ENCODE results near the gene MMP17. TPM values are rescaled to one million over a fixed set of nuclear protein-coding genes. Genes with fewer than 3 reads are reported as not detected.

MMP17 gene
- polyA plus RNA-seq, 1 donor (not counting 4 experiments of a cell fraction or from before 2014, with no cell fraction given): 2.3 TPM

- H3K36me3 ChIP-seq (ENCODE audit: control insufficient read depth in 2 of 2, extremely low read depth in 1 of 2, insufficient read depth in 2 of 2, low read length in 2 of 2): no peaks in the 10 kb centered on the region
- peak overlapping the region; percentile 27 for H3K4me2 ChIP-seq (ENCODE audit: control insufficient read depth, extremely low read depth, insufficient read depth, low read depth, low read length)
- peaks cover 20% of the 10 kb centered on the region for H3K4me1 ChIP-seq (ENCODE audit: control insufficient read depth, extremely low read depth, insufficient read depth, low read length)
- H3K9ac ChIP-seq (ENCODE audit: control insufficient read depth, extremely low read depth, insufficient read depth, low read length): no peak overlapping the region
- DNase-seq (ENCODE audit: low read depth, low spot score) (no peak), FAIRE-seq (no peak)
- no peak overlapping the region for H3K4me3 ChIP-seq (ENCODE audit: control insufficient read depth in 2 of 3, extremely low read depth in 1 of 3, insufficient read depth in 2 of 3, low read depth in 1 of 3, low read length in 3 of 3)
- TF ChIP-seq CTCF (optimal IDR thresholded peaks at IDR 0.05 in 1 of 3, IDR thresholded peaks at IDR 0.05 in 1 of 3, conservative IDR thresholded peaks at IDR 0.05 in 1 of 3; ENCODE audit: extremely low read depth in 1 of 3, insufficient read depth in 2 of 3, low read length in 3 of 3) (no peak), EZH2 (IDR thresholded peaks at IDR 0.05; ENCODE audit: low read length) (no peak)
- H2AFZ ChIP-seq (ENCODE audit: control insufficient read depth, low read length): no peak overlapping the region
- no peaks in the 10 kb centered on the region for H4K20me1 ChIP-seq (ENCODE audit: control insufficient read depth, extremely low read depth, insufficient read depth, low read length)
- H3K27ac ChIP-seq (ENCODE audit: control insufficient read depth, insufficient read depth, low read length): no peak overlapping the region
- no peaks in the 10 kb centered on the region for H3K27me3 ChIP-seq (ENCODE audit: control insufficient read depth, extremely low read depth, insufficient read depth, low read length)
- H3K79me2 ChIP-seq (ENCODE audit: control insufficient read depth, insufficient read depth, low read length): no peaks in the 10 kb centered on the region
- no peaks in the 10 kb centered on the region for H3K9me3 ChIP-seq (ENCODE audit: control insufficient read depth, low read depth, low read length)
- no peaks in the 10 kb centered on the region for H3K9me1 ChIP-seq (ENCODE audit: control insufficient read depth, extremely low read depth, insufficient read depth, low read length)
- dilution Hi-C loops (cut with MboI; ENCODE audit: extremely low pct_ligation_motif_present, low sequenced_read_pairs): no loop called here
These were observed 41.8 kb downstream of the MMP17 start for GRCh38 chr12:131869871-131870418.

GRCh38 chr12:131871677-131872076 is 43.5 kb downstream of the MMP17 start:
- no peak overlapping the region for H3K9ac ChIP-seq (ENCODE audit: control insufficient read depth, extremely low read depth, insufficient read depth, low read length)
- H3K4me2 ChIP-seq (ENCODE audit: control insufficient read depth, extremely low read depth, insufficient read depth, low read depth, low read length): peak overlapping the region; percentile 27
- H3K4me1 ChIP-seq (ENCODE audit: control insufficient read depth, extremely low read depth, insufficient read depth, low read length): peaks cover 20% of the 10 kb centered on the region
- H2AFZ ChIP-seq (ENCODE audit: control insufficient read depth, low read length): peak overlapping the region; percentile 9
- TF ChIP-seq EZH2 (IDR thresholded peaks at IDR 0.05; ENCODE audit: low read length): no peak
- TF ChIP-seq CTCF (optimal IDR thresholded peaks at IDR 0.05 in 1 of 3, IDR thresholded peaks at IDR 0.05 in 1 of 3, conservative IDR thresholded peaks at IDR 0.05 in 1 of 3; ENCODE audit: extremely low read depth in 1 of 3, insufficient read depth in 2 of 3, low read length in 3 of 3): no peak
- no peaks in the 10 kb centered on the region for H3K36me3 ChIP-seq (ENCODE audit: control insufficient read depth in 2 of 2, extremely low read depth in 1 of 2, insufficient read depth in 2 of 2, low read length in 2 of 2)
- H3K9me1 ChIP-seq (ENCODE audit: control insufficient read depth, extremely low read depth, insufficient read depth, low read length): no peaks in the 10 kb centered on the region
- no peaks in the 10 kb centered on the region for H3K27me3 ChIP-seq (ENCODE audit: control insufficient read depth, extremely low read depth, insufficient read depth, low read length)
- H3K4me3 ChIP-seq (ENCODE audit: control insufficient read depth in 2 of 3, extremely low read depth in 1 of 3, insufficient read depth in 2 of 3, low read depth in 1 of 3, low read length in 3 of 3): no peak overlapping the region
- H4K20me1 ChIP-seq (ENCODE audit: control insufficient read depth, extremely low read depth, insufficient read depth, low read length): no peaks in the 10 kb centered on the region
- FAIRE-seq: no peak
- H3K79me2 ChIP-seq (ENCODE audit: control insufficient read depth, insufficient read depth, low read length): no peaks in the 10 kb centered on the region
- H3K9me3 ChIP-seq (ENCODE audit: control insufficient read depth, low read depth, low read length): no peaks in the 10 kb centered on the region
- no peak overlapping the region for H3K27ac ChIP-seq (ENCODE audit: control insufficient read depth, insufficient read depth, low read length)
- dilution Hi-C loops (cut with MboI; ENCODE audit: extremely low pct_ligation_motif_present, low sequenced_read_pairs): no loop called here
- DNase-seq (ENCODE audit: low read depth, low spot score): no peak
